Tibial nerve (tissue), 3 donors: ENCODE data around the gene EIF1AX.

ENCODE experiments used
- CTCF ChIP-seq, 5 experiments: fragments of 200-600 bp in 3 of 5; fragments of 450-650 bp in 2 of 5; sonication (generic) in 3 of 5; IDR thresholded peaks; one replicate each; pipeline ENCODE4 v1.5.1; 2016 to 2019; ENCODE audit warnings: antibody characterized with exemption in 5 of 5, mild to moderate bottlenecking in 3 of 5, moderate library complexity in 2 of 5
- POLR2A ChIP-seq, 2 donors: fragments of 450-650 bp; IDR thresholded peaks; one replicate each; pipeline ENCODE4 v1.6.1; 2017; ENCODE audit warnings: antibody characterized with exemption in 2 of 2, mild to moderate bottlenecking in 2 of 2, moderate library complexity in 2 of 2

GRCh38 chrX:20101934-20102581 lies 39.6 kb downstream of the EIF1AX start:
- no peak for TF ChIP-seq CTCF (IDR thresholded peaks at IDR 0.05)
- TF ChIP-seq POLR2A (IDR thresholded peaks at IDR 0.05) = no peak
